Stimulated activated naive B cell treated with anti-CD40 and anti-IgM and Interleukin-4, amounts not matched to agents 10 μg/mL and 1 μg/mL and 100 μg/mL, for 72 hours (primary cell): ENCODE data around the gene HES4.

Experiments
- ATAC-seq, 2 donors: fragments of 150-1000 bp; cut with Tn5 transposase; replicated peaks; 2 replicates each; pipeline ENCODE4 v1.10.0; 2021; ENCODE audit warnings: moderate library complexity in 1 of 2
- DNase-seq: peaks from one replicate; pipeline ENCODE4 v3.0.0; 2021
- H3K27ac Mint-ChIP-seq: one replicate; pipeline ENCODE4 v1.8.0; 2022; ENCODE audit warnings: mild to moderate bottlenecking, mixed read lengths
- H3K27me3 Mint-ChIP-seq, 2 donors: one replicate each; pipeline ENCODE4 v1.8.0; 2022; ENCODE audit warnings: mixed read lengths in 2 of 2
- H3K36me3 Mint-ChIP-seq, 2 donors: one replicate each; pipeline ENCODE4 v1.8.0; 2022; ENCODE audit warnings: mixed read lengths in 2 of 2, mild to moderate bottlenecking in 1 of 2
- H3K4me1 Mint-ChIP-seq, 2 donors: one replicate each; pipeline ENCODE4 v1.8.0; 2022; ENCODE audit warnings: mixed read lengths in 2 of 2, mild to moderate bottlenecking in 1 of 2
- H3K4me3 Mint-ChIP-seq, 2 donors: one replicate each; pipeline ENCODE4 v1.8.0; 2022; ENCODE audit warnings: mild to moderate bottlenecking in 2 of 2, mixed read lengths in 2 of 2, moderate library complexity in 1 of 2
- H3K9me3 Mint-ChIP-seq, 2 donors: one replicate each; pipeline ENCODE4 v1.8.0; 2022; ENCODE audit warnings: mixed read lengths in 2 of 2, mild to moderate bottlenecking in 1 of 2

Gene HES4

DNA sequence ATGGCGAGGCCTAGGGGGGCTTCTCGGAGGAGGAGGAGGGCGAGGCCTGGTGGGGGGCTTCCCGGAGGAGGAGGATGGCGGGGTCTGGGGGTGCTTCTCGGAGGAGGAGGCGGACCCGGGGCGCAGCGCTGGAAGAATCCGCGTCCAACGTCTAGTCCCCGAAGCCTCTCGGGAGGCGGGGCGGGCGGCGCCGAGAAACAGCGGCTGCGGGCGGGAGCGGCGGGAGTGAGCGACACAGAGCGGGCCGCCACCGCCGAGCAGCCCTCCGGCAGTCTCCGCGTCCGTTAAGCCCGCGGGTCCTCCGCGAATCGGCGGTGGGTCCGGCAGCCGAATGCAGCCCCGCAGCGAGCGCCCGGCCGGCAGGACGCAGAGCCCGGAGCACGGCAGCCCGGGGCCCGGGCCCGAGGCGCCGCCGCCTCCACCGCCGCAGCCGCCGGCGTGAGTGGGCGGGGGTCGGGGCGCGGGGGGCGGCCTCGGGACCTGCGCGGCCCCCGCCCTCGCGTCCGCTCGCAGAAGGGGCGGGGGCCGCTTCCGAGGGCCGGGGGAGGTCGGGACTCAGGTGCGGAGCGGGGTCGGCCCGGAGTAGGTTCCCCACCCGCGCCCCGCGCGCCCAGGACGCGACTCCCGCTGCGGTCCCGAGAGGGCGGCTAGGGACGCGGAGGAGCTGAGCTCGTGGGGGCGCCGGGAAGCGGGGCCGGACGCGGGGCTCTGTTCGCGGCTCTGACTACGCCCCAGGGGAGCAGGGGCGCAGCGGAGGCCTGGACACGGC lies 39.4 kb downstream of the HES4 start, which contains the start of gene KLHL17:
Gene KLHL17, plus strand, starts transcription at position 222 of the 769 bp plus-strand sequence. Its CDS starts 110 bp downstream, at position 332.
- H3K27ac Mint-ChIP-seq, result peak within 1 kb of the TSS; percentile 81
- peak; percentile 64 to 69 for ATAC-seq

DNA sequence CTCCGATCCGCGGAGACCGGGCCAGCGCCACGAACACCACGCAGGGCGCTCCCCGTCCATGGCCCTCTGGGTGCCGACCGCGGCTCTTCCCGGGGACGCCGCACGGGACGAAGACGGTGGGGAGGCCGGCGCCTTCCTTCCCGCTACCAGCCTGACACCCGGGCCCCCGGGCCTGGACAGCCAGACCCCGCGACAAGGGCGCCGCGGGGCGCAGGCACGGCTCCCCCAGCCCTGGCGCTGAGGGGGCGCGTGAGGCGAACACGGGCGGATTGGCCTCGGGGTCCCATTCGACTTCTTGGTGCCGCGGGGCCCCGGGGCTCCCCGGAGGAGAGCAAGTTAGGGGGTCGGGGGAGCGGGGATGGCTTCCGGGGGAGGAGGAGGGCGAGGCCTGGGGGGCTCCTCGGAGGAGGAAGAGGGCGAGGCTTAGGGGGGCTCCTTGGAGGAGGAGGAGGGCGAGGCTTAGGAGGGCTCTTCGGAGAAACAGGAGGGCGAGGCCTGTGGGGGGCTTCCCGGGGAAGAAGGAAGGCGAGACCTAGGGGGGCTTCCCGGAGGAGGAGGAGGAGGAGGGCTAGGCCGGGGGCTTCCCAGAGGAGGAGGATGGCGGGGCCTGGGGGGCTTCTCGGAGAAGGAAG lies 40.0 kb downstream of the HES4 start:
- Mint-ChIP-seq H3K27ac (peak overlapping the region; percentile 81), H3K27me3 (no peaks in the 10 kb centered on the region), H3K9me3 (no peaks in the 10 kb centered on the region), H3K36me3 (peaks cover 25 to 37% of the 10 kb centered on the region in 2 donors), H3K4me1 (peaks cover 21 to 51% of the 10 kb centered on the region in 2 donors), H3K4me3 (peak overlapping the region; percentile 86 to 96)
- ATAC-seq (no peak), DNase-seq (no peak)

More for the DNA sequence above, 39.4 kb downstream of the HES4 start, which contains the start of gene KLHL17:
- Mint-ChIP-seq H3K36me3 (peaks cover 21 to 35% of the 10 kb centered on the region in 2 donors), H3K4me3 (peak within 1 kb of the TSS; percentile 86 to 96), H3K27me3 (no peaks in the 10 kb centered on the region), H3K9me3 (no peaks in the 10 kb centered on the region), H3K4me1 (peaks cover 18 to 51% of the 10 kb centered on the region in 2 donors)
- peak; percentile 75 for DNase-seq

DNA sequence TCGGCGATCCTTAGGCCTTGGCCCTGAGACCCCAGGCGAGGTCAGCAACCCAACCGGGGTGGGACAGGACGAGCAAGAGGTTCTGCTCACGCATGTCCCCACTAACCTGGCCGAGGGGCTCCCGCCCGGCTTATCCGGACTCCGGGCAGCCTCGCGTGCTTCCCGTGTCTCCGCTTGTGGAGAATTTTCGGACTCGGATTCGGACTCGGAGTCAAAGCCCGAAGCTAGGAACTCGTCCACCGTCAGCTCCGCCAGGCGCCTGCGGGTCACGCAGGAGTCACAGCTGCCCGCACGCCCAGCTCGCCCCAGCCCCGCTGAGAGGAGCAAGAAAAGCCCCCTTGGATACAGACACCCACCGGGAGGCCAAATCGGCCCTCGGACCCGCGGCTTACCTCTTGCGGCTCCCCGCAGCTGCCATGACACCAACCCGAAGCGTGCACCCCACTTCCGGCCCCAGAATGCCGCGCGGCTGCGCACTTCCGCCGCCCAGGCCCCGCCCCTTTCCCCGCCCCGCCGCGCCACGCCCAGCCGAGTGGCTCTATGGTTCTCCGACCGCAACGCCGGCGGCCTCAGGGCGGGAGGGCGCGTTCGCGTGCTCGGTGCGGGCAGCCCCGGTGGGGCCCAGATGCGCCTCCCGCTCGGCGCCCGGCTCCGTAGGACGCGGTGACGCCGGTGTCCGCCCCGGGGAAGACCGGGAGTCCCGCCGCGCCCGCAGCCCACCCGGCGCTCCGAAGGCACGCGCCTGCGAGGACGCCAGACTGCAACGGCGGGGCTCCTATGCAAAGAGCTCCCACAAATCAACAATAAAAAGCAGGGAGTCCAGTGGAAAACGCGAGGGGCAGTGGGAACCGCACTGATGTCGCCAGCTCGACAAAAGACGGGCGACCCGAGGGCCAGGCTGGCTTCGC lies 40.8 kb downstream of the HES4 start, which contains the start of gene NOC2L:
Gene NOC2L, minus strand, starts transcription at position 434 of the 908 bp plus-strand sequence. Its CDS starts 16 bp downstream, at position 418.
- DNase-seq, result peak; percentile 88
- H3K4me1 Mint-ChIP-seq, result peaks cover 21 to 56% of the 10 kb centered on the region in 2 donors
- ATAC-seq, result peak; percentile 87 to 91
- no peaks in the 10 kb centered on the region for H3K27me3 Mint-ChIP-seq
- H3K4me3 Mint-ChIP-seq, result peak within 1 kb of the TSS; percentile 86 to 96
- peak within 1 kb of the TSS; percentile 90 for H3K27ac Mint-ChIP-seq
- H3K9me3 Mint-ChIP-seq, result no peaks in the 10 kb centered on the region
- H3K36me3 Mint-ChIP-seq, result peaks cover 33 to 45% of the 10 kb centered on the region in 2 donors

DNA sequence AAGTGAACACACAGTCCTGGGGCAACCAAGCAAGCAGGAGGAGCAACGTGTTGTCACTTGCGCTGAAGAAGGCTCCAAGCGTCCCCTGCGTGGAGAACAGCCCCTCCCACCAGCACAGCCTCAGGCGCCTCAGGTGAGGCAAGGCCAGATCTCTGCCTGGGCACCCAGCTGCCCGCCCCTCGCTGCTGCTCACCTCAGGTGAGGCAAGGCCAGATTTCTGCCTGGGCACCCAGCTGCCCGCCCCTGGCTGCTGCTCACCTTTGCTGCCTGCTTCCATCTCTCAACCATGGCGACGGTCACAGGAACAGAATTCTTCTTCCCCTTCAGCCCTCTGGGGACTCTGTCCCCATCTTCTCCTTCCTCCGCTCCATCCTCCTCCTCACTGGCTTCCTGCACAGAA lies 43.3 kb downstream of the HES4 start:
- Mint-ChIP-seq H3K9me3 (no peaks in the 10 kb centered on the region), H3K4me3 (no peak overlapping the region), H3K4me1 (peaks cover 20 to 53% of the 10 kb centered on the region in 2 donors), H3K27ac (no peak overlapping the region), H3K36me3 (peaks cover 38 to 49% of the 10 kb centered on the region in 2 donors), H3K27me3 (no peaks in the 10 kb centered on the region)
- no peak for ATAC-seq
- DNase-seq, result no peak

DNA sequence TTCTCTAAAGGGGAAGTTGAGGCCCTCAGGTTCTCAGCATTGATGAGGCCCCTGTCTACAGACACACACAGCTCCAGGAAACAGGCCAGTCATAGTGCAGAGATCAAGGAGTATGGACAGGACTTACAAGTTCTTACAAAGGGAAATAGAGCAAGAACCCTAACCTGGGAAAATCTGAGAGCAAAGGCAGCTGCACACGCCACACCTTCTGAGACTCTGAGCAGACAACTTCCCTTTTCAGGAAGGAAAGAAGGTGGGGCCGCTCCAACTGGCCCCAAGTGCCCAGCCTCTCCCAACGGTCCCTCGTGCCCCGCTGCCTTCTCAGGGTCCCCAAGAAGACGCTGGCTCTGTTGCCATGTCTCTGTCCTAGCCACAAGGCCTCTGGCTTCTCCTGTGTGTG lies 44.4 kb downstream of the HES4 start:
- no peaks in the 10 kb centered on the region for H3K27me3 Mint-ChIP-seq
- H3K9me3 Mint-ChIP-seq, result no peaks in the 10 kb centered on the region
- DNase-seq (no peak), ATAC-seq (no peak)
- H3K4me3 Mint-ChIP-seq, result no peak overlapping the region
- no peak overlapping the region for H3K27ac Mint-ChIP-seq
- peaks cover 23 to 48% of the 10 kb centered on the region in 2 donors for H3K4me1 Mint-ChIP-seq
- peaks cover 48 to 60% of the 10 kb centered on the region in 2 donors for H3K36me3 Mint-ChIP-seq

DNA sequence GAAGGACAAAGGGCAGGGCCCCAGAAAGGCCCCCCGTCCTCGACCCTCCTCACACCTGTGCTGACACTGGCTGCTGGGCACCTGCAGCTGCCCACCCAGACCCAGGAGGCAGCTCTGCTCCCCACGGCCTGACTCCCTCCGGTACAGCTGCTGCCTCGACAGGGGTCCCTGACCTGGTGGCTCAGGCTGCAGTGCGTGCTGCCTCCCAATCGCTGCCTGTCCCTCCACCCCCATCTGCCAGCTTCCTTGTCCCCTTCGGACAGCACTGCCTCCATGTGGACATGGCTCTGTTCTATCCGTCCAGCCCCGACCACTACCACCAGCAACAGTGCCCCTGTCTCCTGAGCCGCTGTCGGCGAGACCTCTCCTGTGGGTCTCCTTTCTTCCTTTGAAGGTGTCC lies 45.0 kb downstream of the HES4 start:
- H3K27ac Mint-ChIP-seq, result no peak overlapping the region
- no peaks in the 10 kb centered on the region for H3K9me3 Mint-ChIP-seq
- peaks cover 23 to 48% of the 10 kb centered on the region in 2 donors for H3K4me1 Mint-ChIP-seq
- H3K4me3 Mint-ChIP-seq, result no peak overlapping the region
- DNase-seq (no peak), ATAC-seq (no peak)
- H3K27me3 Mint-ChIP-seq, result no peaks in the 10 kb centered on the region
- H3K36me3 Mint-ChIP-seq, result peaks cover 50 to 66% of the 10 kb centered on the region in 2 donors

DNA sequence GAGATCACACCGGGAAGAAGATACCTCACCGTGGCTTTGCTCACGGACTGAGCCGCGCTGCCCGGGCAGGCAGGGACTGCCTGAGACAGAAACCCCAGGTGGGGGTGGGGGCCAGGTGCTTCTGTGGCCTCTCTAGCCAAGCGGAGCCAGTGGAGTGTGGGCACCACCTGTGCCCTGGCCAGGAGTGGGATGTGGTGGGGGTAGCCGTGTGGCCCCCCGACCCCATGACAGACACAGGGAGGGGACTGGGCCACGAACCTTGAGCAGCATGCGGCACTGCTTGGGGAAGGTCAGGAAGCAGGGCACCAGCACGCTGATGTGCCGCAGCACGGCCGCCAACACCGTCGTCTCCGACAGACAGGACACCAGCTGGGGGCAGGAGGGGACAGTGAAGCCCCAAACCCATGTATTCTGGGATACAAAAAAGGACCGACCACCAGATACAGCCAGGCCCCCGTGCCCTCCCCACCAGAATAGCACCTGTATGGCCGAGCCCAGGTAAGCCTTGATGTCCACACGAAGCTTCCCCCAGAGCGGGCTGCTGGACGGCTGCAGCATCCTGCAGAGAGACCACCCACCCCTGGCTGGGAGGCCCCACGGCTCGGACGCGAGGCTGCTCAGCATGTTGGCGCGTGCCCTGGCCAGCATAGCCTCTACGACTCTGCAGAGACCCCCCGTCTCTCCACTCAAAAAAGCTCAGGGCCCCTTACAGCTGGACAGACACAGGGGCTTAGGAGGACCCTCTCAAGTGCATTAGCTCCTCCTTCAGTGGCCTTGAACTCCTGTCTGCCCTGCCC lies 46.2 kb downstream of the HES4 start:
- Mint-ChIP-seq H3K9me3 (no peaks in the 10 kb centered on the region), H3K36me3 (peaks cover 62 to 78% of the 10 kb centered on the region in 2 donors)

DNA sequence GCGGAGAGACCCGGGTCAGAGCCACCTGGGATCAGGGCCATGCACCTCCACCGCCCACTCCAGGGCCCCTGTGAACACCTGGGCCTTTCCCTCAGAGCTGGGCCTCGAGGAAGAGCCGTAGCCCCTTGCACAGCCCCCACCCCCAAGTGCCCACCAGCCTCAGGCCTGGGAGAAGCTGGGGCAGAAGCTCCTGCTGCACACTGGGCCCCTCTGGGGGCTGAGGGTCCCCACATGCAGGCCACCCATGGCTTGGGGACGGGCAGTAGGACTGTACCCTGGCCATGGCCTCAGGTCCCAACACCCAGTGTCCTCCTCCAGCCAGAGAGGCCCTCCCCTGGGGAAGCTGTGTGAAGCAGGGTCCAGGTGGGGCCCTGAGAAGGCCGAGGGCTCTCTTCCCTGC lies 47.3 kb downstream of the HES4 start:
- H3K4me1 Mint-ChIP-seq, result peaks cover 18 to 31% of the 10 kb centered on the region in 2 donors
- no peak overlapping the region for H3K4me3 Mint-ChIP-seq
- H3K27me3 Mint-ChIP-seq, result no peaks in the 10 kb centered on the region
- no peaks in the 10 kb centered on the region for H3K9me3 Mint-ChIP-seq
- ATAC-seq (no peak), DNase-seq (no peak)
- no peak overlapping the region for H3K27ac Mint-ChIP-seq
- peaks cover 69 to 83% of the 10 kb centered on the region in 2 donors for H3K36me3 Mint-ChIP-seq

More for the DNA sequence above, 46.2 kb downstream of the HES4 start:
- Mint-ChIP-seq H3K4me1 (peaks cover 23 to 40% of the 10 kb centered on the region in 2 donors), H3K27me3 (no peaks in the 10 kb centered on the region), H3K27ac (no peak overlapping the region), H3K4me3 (no peak overlapping the region)
- ATAC-seq, result no peak
- DNase-seq, result no peak

DNA sequence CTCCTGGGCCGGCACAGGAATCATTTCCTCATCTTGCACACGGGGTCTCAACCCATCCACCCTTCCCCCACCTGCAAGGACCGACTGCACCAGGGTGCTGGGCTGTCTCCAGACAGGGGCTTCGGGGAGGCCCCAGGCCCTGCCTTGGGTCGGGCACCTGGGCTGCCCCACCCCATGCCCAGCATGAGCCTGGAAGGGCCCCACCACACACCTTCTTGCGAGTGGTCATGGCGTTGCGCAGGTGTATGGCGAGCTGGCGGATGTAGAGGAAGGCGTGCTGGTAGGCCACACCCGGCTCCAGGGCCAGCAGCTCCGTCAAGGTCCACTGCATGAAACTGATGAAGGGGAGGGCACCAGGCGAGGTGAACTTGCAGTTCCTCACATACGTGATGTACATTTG lies 47.7 kb downstream of the HES4 start:
- H3K27me3 Mint-ChIP-seq, result no peaks in the 10 kb centered on the region
- no peak for ATAC-seq
- H3K4me3 Mint-ChIP-seq, result no peak overlapping the region
- DNase-seq, result no peak
- no peaks in the 10 kb centered on the region for H3K9me3 Mint-ChIP-seq
- H3K4me1 Mint-ChIP-seq, result peaks cover 14 to 27% of the 10 kb centered on the region in 2 donors
- H3K36me3 Mint-ChIP-seq, result peaks cover 70 to 83% of the 10 kb centered on the region in 2 donors
- H3K27ac Mint-ChIP-seq, result no peak overlapping the region

DNA sequence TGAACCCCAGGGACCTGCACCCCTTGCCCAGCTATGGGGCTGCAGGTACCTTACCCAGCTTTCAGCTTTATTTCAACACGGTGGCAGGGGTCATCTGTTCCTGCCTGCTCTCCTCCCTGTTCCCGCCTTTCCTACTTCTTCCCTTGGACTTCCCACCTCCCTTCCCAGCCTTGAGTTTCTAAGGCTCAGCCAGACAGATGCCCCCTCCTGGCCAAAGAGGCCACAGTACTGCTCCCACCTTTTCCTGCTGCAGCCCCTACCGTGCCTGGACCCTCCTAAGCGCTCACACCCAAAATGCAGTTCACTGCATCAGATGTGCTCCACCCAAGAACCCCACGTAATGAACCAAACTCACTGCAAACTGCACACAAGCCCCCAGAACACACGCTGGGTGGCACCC lies 48.5 kb downstream of the HES4 start:
- no peak for ATAC-seq

DNA sequence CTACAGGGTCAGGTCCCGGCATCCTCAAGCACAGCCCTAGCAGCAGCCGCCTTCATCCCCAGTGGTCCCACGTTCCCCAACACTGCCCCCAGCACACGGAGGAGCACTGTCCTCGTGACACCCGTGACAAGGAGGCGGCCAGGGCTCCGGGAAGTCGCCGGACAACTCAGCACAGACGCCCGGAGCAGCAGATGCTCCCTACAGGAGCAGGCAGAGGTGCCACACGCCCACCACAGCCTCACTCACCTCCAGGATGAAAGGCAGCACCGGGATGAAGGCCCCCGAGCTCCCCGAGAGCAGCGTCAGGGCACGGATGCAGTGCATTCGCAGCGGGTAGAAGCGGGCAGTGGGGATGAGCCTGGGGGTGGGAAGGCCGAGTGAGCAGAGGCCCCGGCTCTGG lies 49.0 kb downstream of the HES4 start:
- peaks cover 10 to 16% of the 10 kb centered on the region in 2 donors for H3K4me1 Mint-ChIP-seq
- no peaks in the 10 kb centered on the region for H3K27me3 Mint-ChIP-seq
- no peak for DNase-seq
- no peaks in the 10 kb centered on the region for H3K9me3 Mint-ChIP-seq
- peaks cover 74 to 85% of the 10 kb centered on the region in 2 donors for H3K36me3 Mint-ChIP-seq
- no peak overlapping the region for H3K27ac Mint-ChIP-seq
- no peak for ATAC-seq
- H3K4me3 Mint-ChIP-seq, result no peak overlapping the region

More for the DNA sequence above, 48.5 kb downstream of the HES4 start:
- Mint-ChIP-seq H3K36me3 (peaks cover 71 to 84% of the 10 kb centered on the region in 2 donors), H3K4me3 (no peak overlapping the region), H3K27me3 (no peaks in the 10 kb centered on the region), H3K27ac (no peak overlapping the region), H3K9me3 (no peaks in the 10 kb centered on the region), H3K4me1 (peaks cover 10 to 18% of the 10 kb centered on the region in 2 donors)
- DNase-seq, result no peak

DNA sequence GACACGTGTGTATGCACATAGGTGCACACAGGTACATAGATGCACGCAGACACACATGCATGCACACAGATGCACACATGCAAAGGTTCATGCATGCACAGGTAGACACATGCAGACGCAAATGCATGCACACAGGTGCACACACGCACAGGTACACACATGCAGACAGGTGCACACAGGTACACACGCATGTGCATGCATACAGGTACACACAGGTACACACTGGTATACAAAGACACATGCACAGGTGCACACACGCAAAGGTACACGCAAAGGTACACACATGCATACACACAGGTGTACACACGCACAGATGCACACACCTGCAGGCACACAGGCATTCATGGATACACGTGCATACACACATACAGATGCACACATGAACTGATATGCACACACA lies 49.6 kb downstream of the HES4 start:
- DNase-seq, result no peak
- Mint-ChIP-seq H3K27ac (no peak overlapping the region), H3K36me3 (peaks cover 74 to 88% of the 10 kb centered on the region in 2 donors), H3K4me3 (no peak overlapping the region), H3K27me3 (no peaks in the 10 kb centered on the region), H3K4me1 (peaks cover 8 to 15% of the 10 kb centered on the region in 2 donors), H3K9me3 (no peaks in the 10 kb centered on the region)
- ATAC-seq, result no peak
